Testis (tissue), 3 donors: ENCODE data around the gene TGFBR3. TPM values are rescaled to one million over a fixed set of nuclear protein-coding genes. Genes with fewer than 3 reads are reported as not detected.

Experiments used
- DNase-seq: peaks from one replicate; pipeline ENCODE4 v3.0.0-alpha.2; 2019
- H3K27ac ChIP-seq, 2 donors: fragments of 200-600 bp; sonication (generic); one replicate each; pipeline ENCODE4 v1.5.1; 2019
- H3K27me3 ChIP-seq: fragments of 200-600 bp; sonication (generic); one replicate; pipeline ENCODE4 v1.5.1; 2019
- H3K36me3 ChIP-seq: fragments of 200-600 bp; sonication (generic); one replicate; pipeline ENCODE4 v1.5.1; 2017; ENCODE audit warnings: low read depth; ENCODE audit errors: missing control alignments
- H3K4me1 ChIP-seq: fragments of 200-600 bp; sonication (generic); one replicate; pipeline ENCODE4 v1.5.1; 2019
- H3K4me3 ChIP-seq, 2 donors: fragments of 200-600 bp; sonication (generic); one replicate each; pipeline ENCODE4 v1.5.1; 2017 to 2019
- H3K9me3 ChIP-seq: fragments of 200-600 bp; sonication (generic); one replicate; pipeline ENCODE4 v1.5.1; 2017
- POLR2A ChIP-seq: fragments of 450-650 bp; IDR thresholded peaks from one replicate; pipeline ENCODE4 v1.6.1; 2017; ENCODE audit warnings: antibody characterized with exemption, mild to moderate bottlenecking, moderate library complexity
- WGBS, 2 donors: methylation state at CpG; one replicate each; pipeline ENCODE4 v1.1.5; 2018; 5-methylcytosine and 5-hydroxymethylcytosine counted together
- intact Hi-C: fragments of 100-400 bp; cut with DNase I; formaldehyde crosslinking; loops from one replicate; pipeline ENCODE4 v1.15.1; 2023; ENCODE audit warnings: low total_unique reads
- polyA plus RNA-seq: library from polyadenylated mRNA; stranded (reverse); fragments of 350-450 nt; fragmentation: Illumina TruSeq; extraction: RNeasy Lipid Tissue Mini Kit (QIAGEN cat#74804); gene quantifications from one replicate; pipeline ENCODE4 v1.2.3, GENCODE V29; 2014; ENCODE audit warnings: low read depth, low replicate concordance; ENCODE audit not compliant: insufficient read depth
- total RNA-seq, 2 donors: library from RNA; depleted of rRNA; stranded (reverse); fragments of >200 nt; gene quantifications; one replicate each; pipeline ENCODE4 v1.2.3, GENCODE V29; 2016
- TF ChIP-seq, protein P1 (sequence below), 3 experiments: fragments of 450-650 bp in 2 of 3; fragments of 200-600 bp in 1 of 3; sonication (generic) in 1 of 3; IDR thresholded peaks; one replicate each; pipeline ENCODE4 v1.5.1; 2016 to 2019; ENCODE audit warnings: antibody characterized with exemption in 3 of 3, mild to moderate bottlenecking in 2 of 3, moderate library complexity in 1 of 3

Gene TGFBR3
- total and polyA plus RNA-seq, 3 donors from 2014 or later = 24.0 to 37.2 (median 34.7) TPM

DNA sequence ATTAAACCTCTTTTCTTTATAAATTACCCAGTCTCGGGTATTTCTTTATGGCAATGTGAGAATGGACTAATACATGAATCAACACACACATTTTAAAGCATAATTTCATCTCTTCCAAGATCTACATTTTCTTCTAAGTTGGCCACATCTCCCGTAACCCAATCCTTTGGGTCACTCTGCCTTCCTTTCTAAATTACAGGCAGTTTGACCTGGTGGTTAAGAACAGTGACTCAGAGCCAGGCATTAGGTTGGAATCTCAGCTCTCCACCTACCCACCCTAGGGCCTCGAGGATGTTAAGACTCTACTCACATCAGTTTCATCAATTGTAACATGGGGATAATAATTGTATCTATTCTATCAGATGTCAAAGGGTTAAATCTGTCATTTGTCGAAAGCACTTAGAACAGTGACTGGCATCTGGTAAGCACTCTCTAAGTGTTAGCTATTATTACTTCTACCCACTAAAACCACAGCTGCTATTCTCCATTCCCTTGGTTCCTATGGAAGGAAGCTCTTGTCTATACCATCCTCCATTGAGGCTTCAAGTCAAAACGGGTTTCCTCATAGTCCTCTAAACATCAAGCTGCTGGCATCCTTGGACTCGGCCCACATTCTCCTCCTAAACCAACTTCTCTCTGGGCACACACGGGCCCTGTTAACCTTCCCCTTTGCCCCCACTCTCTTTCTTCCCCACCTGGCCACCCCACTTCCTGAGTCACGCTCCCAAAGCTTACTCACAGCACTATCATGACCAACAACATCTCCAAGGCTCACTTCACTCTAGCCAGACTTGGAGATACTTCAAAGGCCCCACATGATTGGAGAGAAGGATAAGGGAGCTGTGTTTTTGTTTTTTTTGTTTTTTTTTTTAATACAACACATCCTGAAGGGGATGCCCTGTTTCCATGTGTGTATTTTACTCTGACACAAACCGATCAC lies 116.9 kb downstream of the TGFBR3 start:
- Histone ChIP-seq H3K4me1 (peaks cover 9% of the 10 kb centered on the region), H3K4me3 (no peak overlapping the region), H3K27me3 (no peaks in the 10 kb centered on the region), H3K27ac (no peak overlapping the region), H3K9me3 (no peaks in the 10 kb centered on the region), H3K36me3 (no peaks in the 10 kb centered on the region)
- 77 to 84% methylated on average over 9 of the region's 9 CpGs for WGBS, 2 donors
- DNase-seq = no peak
- intact Hi-C loops = no loop called here
- TF ChIP-seq, protein P1, sequence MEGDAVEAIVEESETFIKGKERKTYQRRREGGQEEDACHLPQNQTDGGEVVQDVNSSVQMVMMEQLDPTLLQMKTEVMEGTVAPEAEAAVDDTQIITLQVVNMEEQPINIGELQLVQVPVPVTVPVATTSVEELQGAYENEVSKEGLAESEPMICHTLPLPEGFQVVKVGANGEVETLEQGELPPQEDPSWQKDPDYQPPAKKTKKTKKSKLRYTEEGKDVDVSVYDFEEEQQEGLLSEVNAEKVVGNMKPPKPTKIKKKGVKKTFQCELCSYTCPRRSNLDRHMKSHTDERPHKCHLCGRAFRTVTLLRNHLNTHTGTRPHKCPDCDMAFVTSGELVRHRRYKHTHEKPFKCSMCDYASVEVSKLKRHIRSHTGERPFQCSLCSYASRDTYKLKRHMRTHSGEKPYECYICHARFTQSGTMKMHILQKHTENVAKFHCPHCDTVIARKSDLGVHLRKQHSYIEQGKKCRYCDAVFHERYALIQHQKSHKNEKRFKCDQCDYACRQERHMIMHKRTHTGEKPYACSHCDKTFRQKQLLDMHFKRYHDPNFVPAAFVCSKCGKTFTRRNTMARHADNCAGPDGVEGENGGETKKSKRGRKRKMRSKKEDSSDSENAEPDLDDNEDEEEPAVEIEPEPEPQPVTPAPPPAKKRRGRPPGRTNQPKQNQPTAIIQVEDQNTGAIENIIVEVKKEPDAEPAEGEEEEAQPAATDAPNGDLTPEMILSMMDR (IDR thresholded peaks at IDR 0.05) = no peak
- TF ChIP-seq POLR2A = no peak

DNA sequence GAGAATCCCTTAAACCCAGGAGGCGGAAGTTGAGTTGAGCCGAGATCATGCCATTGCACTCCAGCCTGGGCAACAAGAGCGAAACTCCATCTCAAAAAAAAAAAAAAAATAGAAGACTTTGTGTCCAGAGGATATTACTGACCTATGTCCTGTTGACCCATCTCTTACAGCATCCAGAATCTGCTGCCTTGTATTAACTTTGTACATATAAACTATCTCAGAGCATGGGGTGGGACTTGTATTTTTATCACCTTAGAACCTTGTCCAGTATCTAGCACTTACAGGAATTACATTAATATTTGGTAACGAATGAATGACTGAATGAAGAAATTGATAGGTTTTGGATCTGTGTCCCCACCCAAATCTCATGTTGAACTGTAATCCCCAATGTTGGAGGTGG lies 117.8 kb downstream of the TGFBR3 start:
- Histone ChIP-seq H3K4me1 (peaks cover 10% of the 10 kb centered on the region), H3K4me3 (no peak overlapping the region), H3K9me3 (no peaks in the 10 kb centered on the region), H3K36me3 (no peaks in the 10 kb centered on the region), H3K27me3 (no peaks in the 10 kb centered on the region), H3K27ac (no peak overlapping the region)
- intact Hi-C loops = no loop called here
- no peak for TF ChIP-seq POLR2A
- TF ChIP-seq, protein P1 (IDR thresholded peaks at IDR 0.05) = no peak
- no peak for DNase-seq
- WGBS, 2 donors = 96 to 98% methylated on average over 4 of the region's 4 CpGs

DNA sequence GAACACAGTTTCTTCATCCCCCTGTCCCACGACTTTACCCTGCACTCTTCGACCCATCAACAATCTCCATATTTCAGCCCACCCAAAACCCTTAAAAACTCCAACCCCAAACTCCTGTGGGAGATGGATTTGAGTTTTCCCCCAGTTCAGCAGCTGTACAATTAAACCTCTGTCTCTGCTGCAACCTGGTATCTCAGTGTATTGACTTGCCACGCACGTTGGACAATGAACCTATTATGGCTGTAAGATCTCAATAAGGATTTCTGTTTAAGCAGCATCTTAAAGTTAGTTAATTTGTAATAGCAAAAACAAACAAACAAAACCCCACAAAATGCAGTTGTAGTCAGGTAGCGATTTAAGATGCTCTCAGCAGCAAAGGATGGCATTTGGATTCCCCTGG lies 119.1 kb downstream of the TGFBR3 start:
- 74 to 82% methylated on average over 5 of the region's 5 CpGs for WGBS, 2 donors

DNA sequence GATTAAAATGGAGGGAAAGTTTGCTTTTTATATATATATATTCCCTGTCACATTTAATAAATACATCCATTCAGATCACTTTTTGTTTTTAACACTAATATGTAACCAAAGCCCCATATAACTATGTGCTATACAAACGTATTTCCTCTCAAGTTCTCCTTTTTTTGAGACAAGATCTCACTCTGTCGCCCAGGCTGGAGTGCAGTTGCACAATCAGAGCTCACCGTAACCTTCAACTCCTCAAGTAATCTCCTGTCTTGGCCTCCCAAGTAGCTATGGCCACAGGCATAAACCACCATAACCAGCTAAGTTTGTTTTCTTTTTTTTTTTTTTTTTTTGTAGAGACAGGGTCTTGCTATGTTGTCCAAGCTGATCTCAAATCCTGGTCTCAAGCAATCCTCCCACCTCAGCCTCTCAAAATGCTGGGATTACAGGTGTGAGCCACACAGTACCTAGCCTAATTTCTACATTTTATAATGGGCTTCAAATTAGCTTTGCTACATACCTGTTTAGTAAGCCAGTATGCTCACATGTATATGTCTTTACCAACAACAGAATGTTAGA lies 120.0 kb downstream of the TGFBR3 start:
- H3K27ac ChIP-seq = no peak overlapping the region

More for the DNA sequence above, 119.1 kb downstream of the TGFBR3 start:
- peaks cover 19% of the 10 kb centered on the region for H3K4me1 ChIP-seq
- no peaks in the 10 kb centered on the region for H3K27me3 ChIP-seq
- no peak for TF ChIP-seq POLR2A
- TF ChIP-seq, protein P1 (IDR thresholded peaks at IDR 0.05) = no peak
- intact Hi-C loops = no loop called here
- H3K9me3 ChIP-seq = no peaks in the 10 kb centered on the region
- H3K36me3 ChIP-seq = no peaks in the 10 kb centered on the region
- H3K4me3 ChIP-seq = no peak overlapping the region
- no peak overlapping the region for H3K27ac ChIP-seq
- no peak for DNase-seq

More for the DNA sequence above, 120.0 kb downstream of the TGFBR3 start:
- H3K27me3 ChIP-seq = no peaks in the 10 kb centered on the region
- H3K4me1 ChIP-seq = peaks cover 28% of the 10 kb centered on the region
- no peak for DNase-seq
- TF ChIP-seq POLR2A = no peak
- TF ChIP-seq, protein P1 (IDR thresholded peaks at IDR 0.05) = no peak
- intact Hi-C loops = no loop called here
- H3K4me3 ChIP-seq = no peak overlapping the region
- no peaks in the 10 kb centered on the region for H3K9me3 ChIP-seq
- H3K36me3 ChIP-seq = no peaks in the 10 kb centered on the region
- 79 to 90% methylated on average over 3 of the region's 3 CpGs for WGBS, 2 donors
